ENCODE results near the gene ZKSCAN5.

Gene ZKSCAN5

DNA sequence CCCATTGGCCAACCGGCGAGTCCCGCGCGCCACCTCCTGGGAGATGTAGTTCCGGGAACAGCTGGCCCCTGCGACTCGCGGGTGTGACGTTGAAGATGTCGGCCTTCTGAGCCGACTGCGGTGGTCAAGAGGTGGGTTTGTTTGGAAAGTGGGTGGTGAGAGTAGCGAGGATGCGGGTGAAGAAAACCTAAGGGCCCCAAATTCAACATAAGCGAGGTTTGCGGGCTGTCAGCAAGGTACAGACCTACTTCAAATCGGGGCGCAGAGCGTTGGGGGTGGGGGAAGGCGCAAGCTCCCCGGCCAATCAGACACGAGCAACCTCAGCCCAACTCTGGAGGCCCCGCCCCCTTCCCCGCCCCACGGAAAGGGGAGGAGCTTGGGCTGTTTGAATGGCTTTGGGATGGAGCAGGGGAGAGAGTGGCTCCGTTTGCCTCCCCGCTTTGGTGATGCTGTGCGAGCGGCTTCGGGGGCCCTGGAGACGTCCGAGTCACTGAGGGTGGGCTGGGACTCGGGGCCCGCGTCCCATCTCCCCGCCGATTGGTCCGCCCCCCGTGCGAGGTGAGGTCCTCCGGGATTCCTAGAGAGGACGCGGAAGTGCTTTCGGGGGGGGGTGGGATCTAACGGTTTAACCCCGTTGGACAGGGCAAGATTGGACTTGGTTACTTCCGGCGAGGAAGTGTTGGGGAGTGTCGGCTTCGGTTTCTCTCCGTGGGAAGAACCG is at the start of gene ZKSCAN5:
ZKSCAN5 (plus strand) TSS at position 60 of the 721 bp plus-strand sequence. CDS start 1,383 bp downstream, outside the sequence.
- DNase-seq (ENCODE audit: low read depth in 2 of 2, low spot score in 1 of 2), result peak; percentile 93 to 98

DNA sequence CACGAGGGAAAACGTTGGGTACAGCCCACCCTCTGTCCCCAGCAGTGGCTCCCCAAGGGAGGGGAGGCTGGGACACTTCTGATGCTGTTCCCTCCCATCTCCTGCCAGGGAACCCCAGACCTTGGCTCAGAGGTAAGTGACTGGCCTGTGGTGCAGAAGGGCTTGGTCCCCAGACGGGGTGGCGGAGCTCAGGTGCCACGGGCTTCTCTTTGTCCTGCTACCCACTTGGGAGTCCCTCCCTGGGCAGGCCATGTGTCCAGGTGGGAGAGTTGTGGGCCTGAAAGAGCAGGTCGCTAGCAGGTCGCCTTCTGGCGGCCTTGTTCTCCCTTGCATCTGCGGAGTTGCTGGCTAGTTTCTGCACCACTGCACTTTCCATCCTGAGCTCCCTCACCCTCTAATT is 48.6 kb upstream of the ZKSCAN5 start:
- no peak for DNase-seq (ENCODE audit: low read depth in 2 of 2, low spot score in 1 of 2)

DNA sequence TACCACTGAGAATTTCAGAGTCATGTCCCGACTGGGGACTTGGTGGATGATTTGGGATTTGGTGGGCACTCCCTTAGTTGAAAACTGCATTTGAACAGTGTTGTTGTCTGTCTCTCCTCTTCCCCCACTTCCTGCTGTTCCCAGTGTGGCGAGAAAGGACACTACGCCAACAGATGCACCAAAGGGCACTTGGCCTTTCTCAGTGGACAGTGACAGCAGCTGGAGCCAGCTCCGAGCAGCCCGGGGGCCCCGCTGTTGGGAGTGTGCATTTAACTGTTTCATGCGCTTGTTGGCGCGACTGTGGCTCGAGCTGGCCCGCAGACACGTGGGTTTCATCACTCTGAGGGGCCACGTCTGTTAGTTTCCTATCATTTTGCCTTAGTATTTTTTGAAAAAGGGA is 48.2 kb upstream of the ZKSCAN5 start:
- DNase-seq (ENCODE audit: low read depth in 2 of 2, low spot score in 1 of 2), result no peak

DNA sequence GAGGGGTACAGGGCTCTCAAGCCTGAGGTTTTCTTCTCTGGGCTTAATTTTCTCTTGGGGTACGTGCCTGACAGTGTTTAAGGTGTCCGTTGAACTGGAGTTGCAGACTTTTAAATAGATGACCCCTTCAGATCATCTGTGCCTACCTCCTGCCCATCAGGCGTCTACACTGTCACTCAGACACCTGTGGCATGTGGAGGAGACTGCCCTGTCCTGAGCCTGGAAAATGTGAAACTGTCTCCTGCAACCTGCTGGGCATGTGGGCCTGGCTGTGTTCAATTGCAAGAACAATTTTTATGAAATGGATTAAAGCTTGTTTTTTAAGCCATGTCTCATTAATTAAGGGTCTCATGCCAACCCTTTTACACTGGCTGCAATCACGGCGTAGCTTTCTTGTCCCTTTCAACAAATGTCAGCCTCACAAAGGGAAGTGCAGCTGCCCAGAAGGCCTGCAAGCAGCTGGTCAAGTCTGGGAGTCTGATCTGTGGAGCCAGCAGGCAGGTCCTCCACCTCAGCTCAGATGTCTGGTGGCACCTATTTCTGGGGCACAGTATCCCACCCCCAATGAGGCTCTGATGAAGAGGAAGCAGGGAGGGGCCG is 47.3 kb upstream of the ZKSCAN5 start:
- DNase-seq (ENCODE audit: low read depth in 2 of 2, low spot score in 1 of 2), result no peak

DNA sequence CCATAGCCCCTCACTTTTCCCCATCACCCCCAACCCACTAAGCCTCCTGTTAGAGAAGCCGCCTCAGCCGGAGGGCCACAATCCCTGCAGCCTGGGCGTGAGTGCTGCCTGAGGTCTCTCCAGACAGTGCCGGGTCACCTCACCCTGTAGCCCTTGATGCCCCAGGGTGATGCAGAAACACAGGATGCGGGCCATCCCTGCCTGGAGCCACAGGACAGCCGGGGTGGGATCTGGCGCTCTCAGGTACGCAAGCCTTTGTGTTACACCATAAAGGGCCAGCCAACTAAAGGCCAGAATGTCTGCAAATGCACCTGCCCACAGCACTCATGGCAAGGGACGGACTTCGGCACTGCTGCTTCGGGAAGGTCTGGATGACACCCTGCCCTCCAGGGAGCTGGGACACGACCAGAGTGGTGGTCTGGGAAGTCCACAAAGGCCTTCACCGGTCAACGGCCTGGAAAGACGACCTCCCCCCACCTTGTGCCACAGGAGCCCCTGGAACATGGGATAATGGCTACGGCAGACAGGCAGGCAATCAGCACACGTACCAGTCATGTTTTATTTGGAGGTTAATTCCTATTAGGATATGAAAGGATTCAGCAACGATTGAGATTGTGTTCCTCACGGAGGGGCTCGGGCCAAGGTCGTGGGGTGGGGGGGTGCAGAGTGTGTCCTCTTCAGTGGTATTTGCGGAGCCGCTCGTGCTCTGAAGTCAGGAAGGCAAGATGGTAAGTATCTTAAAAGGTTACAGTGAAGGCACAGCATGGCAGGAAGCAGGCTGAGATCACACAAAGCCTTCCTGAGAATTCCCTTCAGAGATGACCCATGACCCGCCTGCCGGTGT is 46.6 kb upstream of the ZKSCAN5 start:
- no peak for DNase-seq (ENCODE audit: low read depth in 2 of 2, low spot score in 1 of 2)

DNA sequence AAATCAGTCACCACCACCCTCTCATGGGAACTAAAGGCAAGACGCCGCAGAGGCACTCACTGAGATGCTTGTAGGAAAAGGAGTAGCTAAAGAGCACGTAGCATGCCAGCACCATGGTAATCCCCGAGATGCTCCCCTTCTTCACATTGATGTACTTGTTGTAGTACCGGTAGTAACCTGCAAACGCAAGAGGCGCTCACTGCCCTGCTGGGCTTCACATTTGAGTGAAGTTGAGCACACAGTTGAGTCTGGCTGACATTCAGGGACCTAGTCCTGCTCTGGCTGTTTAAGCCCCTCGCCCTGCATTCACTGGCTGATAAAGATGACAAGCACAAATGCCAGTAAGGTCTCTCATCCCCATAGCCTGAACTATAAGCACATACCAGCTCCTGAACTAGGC is 45.4 kb upstream of the ZKSCAN5 start:
- no peak for DNase-seq (ENCODE audit: low read depth in 2 of 2, low spot score in 1 of 2)

DNA sequence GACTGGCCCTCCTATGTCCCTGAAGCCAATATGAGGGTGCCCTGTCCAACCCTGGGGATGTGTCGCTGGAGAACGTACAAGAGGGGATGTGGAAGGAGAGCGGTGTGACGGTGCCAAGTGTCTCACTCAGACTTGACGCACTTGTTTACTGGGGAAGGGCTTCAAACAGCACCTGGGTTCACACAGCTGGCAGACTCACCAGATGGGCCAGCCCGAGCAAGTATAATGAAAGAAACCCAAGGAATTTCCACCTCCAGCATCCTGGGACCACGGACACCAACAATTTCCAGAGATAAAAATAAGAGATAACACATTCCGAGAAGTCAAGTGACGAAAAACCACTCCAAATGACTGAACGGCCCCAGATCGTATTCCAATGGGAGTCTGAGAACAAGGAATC is 43.8 kb upstream of the ZKSCAN5 start:
- DNase-seq (ENCODE audit: low read depth in 2 of 2, low spot score in 1 of 2), result no peak

DNA sequence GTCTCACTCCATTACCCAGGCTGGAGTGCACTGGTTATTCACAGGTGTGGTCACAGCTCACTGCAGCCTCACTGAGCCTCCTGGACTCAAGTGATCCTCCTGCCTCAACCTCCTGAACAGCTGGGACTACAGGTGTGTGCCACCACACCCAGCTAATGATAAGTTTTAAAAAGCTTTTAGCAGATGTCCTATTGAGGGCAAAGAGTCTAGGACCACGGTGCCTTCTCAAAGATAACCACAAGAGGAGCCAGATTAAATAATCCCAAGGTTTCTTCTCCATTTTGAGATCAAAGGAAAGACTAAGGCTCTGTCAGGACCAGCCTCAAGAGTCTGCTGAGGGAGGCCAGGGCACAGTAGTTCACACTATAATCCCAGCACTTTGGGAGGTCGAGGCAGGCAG is 43.2 kb upstream of the ZKSCAN5 start:
- no peak for DNase-seq (ENCODE audit: low read depth in 2 of 2, low spot score in 1 of 2)

DNA sequence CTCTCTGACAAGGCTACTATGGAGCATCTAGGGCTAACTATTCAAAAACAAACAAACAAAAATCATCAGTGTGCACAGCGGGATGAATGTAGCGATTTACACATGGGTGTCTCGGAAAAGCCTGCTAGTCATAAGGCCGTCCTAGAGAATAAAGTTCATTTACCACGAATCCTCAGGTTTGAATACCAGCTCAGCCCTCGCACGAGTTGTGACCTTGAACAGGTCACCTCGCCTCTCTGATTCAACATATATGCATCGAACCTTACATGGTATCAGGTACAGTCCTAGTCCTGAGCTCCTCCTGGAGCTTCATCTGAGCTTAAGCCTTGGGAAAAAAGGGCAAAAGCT is 39.1 kb upstream of the ZKSCAN5 start:
- no peak for DNase-seq (ENCODE audit: low read depth in 2 of 2, low spot score in 1 of 2)

DNA sequence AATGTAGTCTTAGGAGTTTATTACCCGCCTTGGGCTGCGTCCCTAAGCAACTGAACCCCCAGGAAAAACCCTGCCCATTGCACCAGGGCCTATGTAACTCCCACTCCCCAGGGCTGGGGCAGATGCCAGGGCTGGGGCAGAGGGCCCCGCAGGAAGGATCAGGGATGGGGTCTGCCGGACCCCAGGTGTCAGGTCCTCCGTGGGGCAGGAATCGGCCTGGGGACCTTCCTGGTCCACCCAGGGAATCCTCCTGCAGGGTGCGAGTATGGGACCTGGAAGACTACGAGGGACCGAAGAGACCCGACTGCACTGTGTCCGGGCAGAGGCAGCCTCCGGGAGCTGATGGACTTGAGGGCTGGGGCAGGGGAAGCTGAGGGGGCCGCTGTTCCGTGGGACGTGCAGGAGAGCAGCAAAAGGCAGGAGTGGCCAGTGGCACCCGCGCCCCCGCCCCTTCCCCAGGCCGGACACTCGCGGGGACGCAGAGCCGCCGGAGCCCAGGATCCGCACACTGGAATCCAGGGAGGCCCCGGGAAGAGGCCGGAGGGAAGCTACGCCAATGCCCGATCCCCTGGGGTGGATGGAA is 36.0 kb upstream of the ZKSCAN5 start:
- DNase-seq (ENCODE audit: low read depth in 2 of 2, low spot score in 1 of 2), result no peak

DNA sequence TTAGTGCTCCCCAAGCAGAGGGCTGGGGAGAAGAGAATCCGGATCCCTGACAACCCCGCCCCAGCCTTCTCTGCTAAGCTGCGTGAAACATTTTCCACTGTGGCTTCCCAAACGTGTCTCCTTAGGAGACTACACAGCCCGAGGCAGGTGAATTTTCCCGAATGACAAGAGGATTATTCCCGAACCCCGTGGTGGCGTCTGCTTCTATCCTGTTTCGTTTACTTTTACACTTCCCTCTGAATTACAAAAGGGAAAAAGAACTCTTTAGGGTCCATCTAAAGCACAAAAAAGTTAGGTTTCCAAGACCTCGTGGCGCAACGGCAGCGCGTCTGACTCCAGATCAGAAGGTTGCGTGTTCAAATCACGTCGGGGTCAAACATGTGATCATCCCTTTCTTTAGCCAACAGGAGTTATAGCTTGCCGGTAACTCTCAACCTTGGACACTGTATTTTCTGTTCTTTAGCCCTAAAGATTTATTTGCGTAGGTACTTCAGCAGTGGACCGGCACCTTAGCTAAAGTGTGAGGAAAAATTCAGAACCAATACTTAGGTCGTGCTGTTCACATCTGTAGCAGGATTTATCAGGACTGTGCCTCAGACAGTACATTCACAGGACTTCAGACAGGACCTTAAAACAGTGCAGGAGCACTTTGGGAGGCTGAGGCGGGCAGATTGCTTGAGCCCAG is 34.9 kb upstream of the ZKSCAN5 start:
- no peak for DNase-seq (ENCODE audit: low read depth in 2 of 2, low spot score in 1 of 2)

DNA sequence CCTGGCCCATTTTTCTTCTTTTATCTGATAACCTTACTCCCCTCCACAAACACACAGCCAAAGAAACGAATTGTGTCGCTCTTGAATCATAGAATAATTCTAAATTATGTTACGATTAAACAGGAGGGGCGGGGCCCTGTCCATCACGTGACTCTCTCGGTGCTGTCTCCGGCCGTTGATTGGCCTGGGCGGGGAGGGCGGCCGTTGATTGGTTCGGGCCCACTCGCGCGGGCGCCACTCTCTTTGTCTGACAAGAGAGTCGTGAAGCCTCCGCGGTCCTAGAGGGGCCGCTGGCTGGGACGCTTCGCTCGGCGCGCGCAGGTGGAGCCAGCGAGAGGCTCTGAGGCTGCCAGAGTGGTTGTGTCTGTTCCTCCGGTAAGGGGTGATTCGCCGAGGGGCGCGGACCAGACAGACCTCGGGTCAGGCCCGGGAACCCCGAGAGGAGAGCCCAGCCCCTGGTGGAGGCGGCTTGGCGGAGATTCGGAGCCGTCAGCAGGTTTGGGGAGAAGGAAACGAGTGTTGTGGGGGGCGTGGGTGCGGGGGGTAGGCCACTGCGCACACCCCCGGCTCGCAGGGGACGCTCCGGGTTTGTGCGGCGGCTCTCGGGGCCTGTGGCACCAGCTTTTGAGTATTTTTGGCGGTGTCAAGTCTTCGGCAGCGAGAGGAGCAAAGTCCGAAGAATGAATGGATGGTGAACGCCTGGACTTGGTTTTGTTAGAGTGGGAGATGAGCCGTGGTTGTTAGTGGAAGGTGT is 31.7 kb upstream of the ZKSCAN5 start, which contains the start of gene ZNF789:
ZNF789 (plus strand) TSS at position 330 of the 754 bp plus-strand sequence. CDS start 3,567 bp downstream, outside the sequence.
- peak; percentile 94 to 96 for DNase-seq (ENCODE audit: low read depth in 2 of 2, low spot score in 1 of 2)

DNA sequence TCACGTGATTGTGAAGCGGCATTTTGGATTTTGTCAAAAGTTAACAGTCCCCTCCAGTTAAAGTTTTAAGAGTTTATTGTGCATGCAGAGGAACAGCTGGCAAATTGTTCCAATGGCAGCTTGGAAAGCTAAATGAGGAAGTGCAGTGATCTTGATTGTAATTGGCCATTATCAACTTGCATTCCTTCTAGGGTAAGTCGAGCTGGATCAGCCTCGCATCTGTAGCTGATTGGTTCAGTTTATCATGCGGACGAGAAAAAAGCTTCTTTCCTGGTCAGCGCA is 31.2 kb upstream of the ZKSCAN5 start:
- no peak for DNase-seq (ENCODE audit: low read depth in 2 of 2, low spot score in 1 of 2)

DNA sequence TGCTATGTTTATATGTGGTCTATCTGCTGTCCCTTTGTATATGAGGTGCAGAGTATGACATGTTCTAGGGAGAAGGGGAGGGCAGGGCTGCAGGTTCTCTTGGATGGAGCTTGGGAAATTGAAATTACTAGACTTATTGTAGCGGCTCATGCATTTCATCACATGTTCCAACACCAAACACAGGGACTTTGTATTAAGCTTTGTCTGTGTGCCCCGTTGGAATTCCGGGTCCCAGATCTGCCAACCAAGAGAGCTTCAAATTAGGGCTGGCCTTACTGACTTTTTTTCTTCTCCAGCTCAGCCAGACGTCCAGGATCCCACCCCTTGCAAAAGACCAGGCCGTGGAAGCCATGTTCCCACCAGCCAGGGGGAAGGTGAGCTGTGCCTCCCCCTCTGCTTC is 28.4 kb upstream of the ZKSCAN5 start:
- no peak for DNase-seq (ENCODE audit: low read depth in 2 of 2, low spot score in 1 of 2)

DNA sequence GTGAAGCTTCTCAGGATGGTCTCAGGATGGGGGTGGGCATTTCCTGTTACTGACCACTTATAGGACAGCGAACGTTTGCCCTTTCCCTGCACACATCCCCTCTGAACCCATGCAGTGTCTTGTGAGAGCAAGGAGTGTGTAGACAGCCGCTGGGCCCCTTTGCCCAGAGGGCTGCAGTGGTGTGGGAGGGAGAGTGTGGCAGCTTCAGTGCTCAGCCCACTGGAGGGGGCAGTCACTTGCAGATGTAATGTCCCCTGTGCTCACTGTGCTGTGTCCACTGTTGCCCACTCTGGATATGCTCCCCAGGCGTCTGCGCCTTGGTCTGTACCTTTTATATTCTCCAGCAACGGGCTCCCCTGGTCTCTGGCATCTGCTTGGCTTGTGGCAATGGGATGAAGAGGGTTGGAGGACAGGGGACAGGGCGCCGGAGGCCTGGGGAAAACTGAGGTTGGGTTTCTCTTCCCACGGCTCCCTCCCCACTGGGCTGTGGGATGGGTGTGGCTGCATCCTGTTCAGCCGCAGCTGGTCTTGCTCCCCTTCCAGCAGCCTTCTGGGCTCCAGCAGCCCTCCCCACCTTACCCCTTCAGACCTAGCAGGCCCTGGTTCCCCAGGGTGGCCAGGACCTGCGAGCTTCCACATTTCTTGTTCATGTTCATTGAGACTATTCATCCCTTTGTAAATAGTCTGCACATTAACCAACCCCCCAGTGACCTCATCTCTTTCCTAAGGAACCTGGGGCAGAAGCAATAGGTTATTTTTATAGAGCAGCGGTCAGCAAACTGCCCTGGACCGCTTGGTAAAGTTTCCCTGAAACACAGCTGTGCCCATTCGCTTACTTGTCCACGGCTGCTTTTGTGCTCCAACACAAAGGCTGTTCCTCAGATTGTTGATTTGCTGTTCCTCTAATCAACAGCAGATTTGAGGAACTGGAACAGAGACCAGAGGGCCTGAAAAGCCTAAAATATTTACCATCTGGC is 25.7 kb upstream of the ZKSCAN5 start:
- DNase-seq (ENCODE audit: low read depth in 2 of 2, low spot score in 1 of 2), result no peak

DNA sequence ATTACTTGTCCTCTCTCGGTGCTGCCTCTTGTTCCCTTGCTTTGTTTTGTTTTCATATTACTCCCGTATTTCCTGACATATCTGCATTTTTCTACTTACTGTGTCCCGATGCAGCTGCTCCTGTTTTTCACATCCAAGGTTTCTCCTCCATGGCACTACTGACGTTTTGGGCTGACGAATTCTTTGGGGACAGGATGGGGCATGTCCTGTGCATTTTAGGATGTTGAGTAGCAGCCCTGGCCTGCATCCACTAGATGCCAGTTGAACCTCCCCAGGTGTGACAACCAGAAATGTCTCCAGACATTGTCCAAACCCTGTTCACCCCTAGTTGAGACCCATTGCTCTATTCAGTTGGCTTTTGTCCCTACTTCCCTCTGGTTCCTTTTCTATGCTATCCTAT is 19.4 kb upstream of the ZKSCAN5 start:
- DNase-seq (ENCODE audit: low read depth in 2 of 2, low spot score in 1 of 2), result no peak

DNA sequence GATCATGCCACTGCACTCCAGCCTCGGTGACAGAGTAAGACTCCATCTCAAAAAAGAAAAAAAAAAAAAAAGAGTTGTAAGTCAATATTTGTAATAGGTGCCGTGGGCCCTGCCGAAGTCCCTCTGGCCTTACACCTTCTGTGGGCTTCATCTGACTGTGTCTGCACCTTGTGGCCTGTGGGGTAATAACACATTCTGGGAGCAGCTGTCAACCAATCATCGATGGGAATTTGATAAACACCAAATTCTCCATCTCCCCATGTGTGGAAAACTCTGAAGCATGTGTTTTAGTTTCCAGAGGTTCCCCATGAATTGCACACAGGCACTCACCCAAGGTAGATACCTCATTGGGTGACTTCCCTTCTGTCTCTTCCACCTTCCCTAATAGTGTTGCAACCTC is 15.2 kb upstream of the ZKSCAN5 start:
- no peak for DNase-seq (ENCODE audit: low read depth in 2 of 2, low spot score in 1 of 2)

DNA sequence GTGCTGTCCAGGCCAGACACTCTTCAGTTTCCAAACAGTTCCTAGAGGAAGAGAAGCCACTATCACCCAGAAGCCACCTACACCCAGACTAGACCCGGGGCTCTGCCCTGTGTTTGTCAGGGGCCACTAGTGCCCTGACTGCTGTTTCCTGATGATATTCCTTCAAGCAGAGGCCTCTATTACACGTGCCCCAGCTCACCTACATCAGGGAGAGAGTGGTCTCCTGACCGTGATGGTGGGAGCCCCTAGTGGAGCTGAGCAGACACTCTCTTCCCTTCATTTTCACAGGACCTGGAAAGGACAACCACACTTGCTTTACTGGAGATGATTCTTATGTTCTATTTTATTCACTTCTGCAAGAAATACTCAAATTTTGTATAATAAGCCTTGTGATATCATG is 13.6 kb upstream of the ZKSCAN5 start:
- DNase-seq (ENCODE audit: low read depth in 2 of 2, low spot score in 1 of 2), result no peak

DNA sequence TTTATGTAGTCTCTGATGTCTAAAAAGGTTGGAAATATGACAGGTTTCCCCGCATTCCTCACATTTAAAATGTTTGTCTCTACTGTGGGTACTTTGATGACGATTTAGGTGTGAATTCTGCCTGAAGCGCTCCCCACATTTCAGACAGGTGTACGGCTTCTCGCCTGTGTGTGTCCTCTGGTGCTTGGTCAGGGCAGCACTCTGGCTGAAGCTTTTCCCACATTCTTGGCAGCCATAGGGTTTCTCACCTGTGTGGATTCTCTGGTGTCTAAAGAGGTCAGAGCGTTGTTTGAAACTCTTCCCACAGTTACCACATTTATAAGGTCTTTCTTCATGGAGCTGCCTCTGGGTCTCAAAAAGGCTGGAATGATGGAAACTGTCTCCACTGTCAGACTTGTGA is 10.6 kb upstream of the ZKSCAN5 start:
- no peak for DNase-seq (ENCODE audit: low read depth in 2 of 2, low spot score in 1 of 2)

Measured in stimulated activated CD8-positive, alpha-beta memory T cell treated with anti-CD3 and anti-CD28 coated beads, Interleukin-4, amount 100 ng/mL, for 4 hours (primary cell).